Measurements from ENCODE around the gene SERINC3. TPM values are rescaled to one million over a fixed set of nuclear protein-coding genes. Genes with fewer than 3 reads are reported as not detected.

The SERINC3 gene
- total RNA-seq, 1 donor from 2014 or later, result 82.8 TPM

- no peak for DNase-seq (ENCODE audit: low spot score)
Observed at GRCh38 chr20:44467289-44467883, 54.5 kb downstream of the SERINC3 start.

GRCh38 chr20:44465001-44465560 is 56.8 kb downstream of the SERINC3 start:
- no peak overlapping the region for H3K27ac Mint-ChIP-seq (ENCODE audit: unreplicated experiment)
- H3K9me3 Mint-ChIP-seq (ENCODE audit: unreplicated experiment), result no peaks in the 10 kb centered on the region
- no peaks in the 10 kb centered on the region for H3K36me3 Mint-ChIP-seq (ENCODE audit: low read depth, unreplicated experiment)

More at GRCh38 chr20:44467289-44467883, 54.5 kb downstream of the SERINC3 start:
- Mint-ChIP-seq H3K27ac (ENCODE audit: unreplicated experiment) (no peak overlapping the region), H3K4me3 (ENCODE audit: unreplicated experiment) (no peak overlapping the region), H3K36me3 (ENCODE audit: low read depth, unreplicated experiment) (no peaks in the 10 kb centered on the region), H3K27me3 (ENCODE audit: unreplicated experiment) (no peaks in the 10 kb centered on the region), H3K4me1 (ENCODE audit: unreplicated experiment) (no peaks in the 10 kb centered on the region), H3K9me3 (ENCODE audit: unreplicated experiment) (no peaks in the 10 kb centered on the region)
- TF ChIP-seq CTCF (IDR thresholded peaks at IDR 0.05; ENCODE audit: unreplicated experiment), result no peak

GRCh38 chr20:44464514-44464913 is 57.4 kb downstream of the SERINC3 start:
- Mint-ChIP-seq H3K9me3 (ENCODE audit: unreplicated experiment) (no peaks in the 10 kb centered on the region), H3K27ac (ENCODE audit: unreplicated experiment) (no peak overlapping the region), H3K4me1 (ENCODE audit: unreplicated experiment) (no peaks in the 10 kb centered on the region), H3K36me3 (ENCODE audit: low read depth, unreplicated experiment) (no peaks in the 10 kb centered on the region), H3K27me3 (ENCODE audit: unreplicated experiment) (no peaks in the 10 kb centered on the region), H3K4me3 (ENCODE audit: unreplicated experiment) (no peak overlapping the region)
- DNase-seq (ENCODE audit: low spot score), result no peak
- no peak for TF ChIP-seq CTCF (IDR thresholded peaks at IDR 0.05; ENCODE audit: unreplicated experiment)

More at GRCh38 chr20:44465001-44465560, 56.8 kb downstream of the SERINC3 start:
- no peak overlapping the region for H3K4me3 Mint-ChIP-seq (ENCODE audit: unreplicated experiment)
- H3K4me1 Mint-ChIP-seq (ENCODE audit: unreplicated experiment), result no peaks in the 10 kb centered on the region
- no peak for TF ChIP-seq CTCF (IDR thresholded peaks at IDR 0.05; ENCODE audit: unreplicated experiment)
- DNase-seq (ENCODE audit: low spot score), result no peak
- H3K27me3 Mint-ChIP-seq (ENCODE audit: unreplicated experiment), result no peaks in the 10 kb centered on the region

GRCh38 chr20:44463466-44463865 is 58.4 kb downstream of the SERINC3 start:
- Mint-ChIP-seq H3K4me1 (ENCODE audit: unreplicated experiment) (no peaks in the 10 kb centered on the region), H3K27ac (ENCODE audit: unreplicated experiment) (no peak overlapping the region), H3K4me3 (ENCODE audit: unreplicated experiment) (no peak overlapping the region), H3K36me3 (ENCODE audit: low read depth, unreplicated experiment) (no peaks in the 10 kb centered on the region), H3K9me3 (ENCODE audit: unreplicated experiment) (no peaks in the 10 kb centered on the region), H3K27me3 (ENCODE audit: unreplicated experiment) (no peaks in the 10 kb centered on the region)
- no peak for TF ChIP-seq CTCF (IDR thresholded peaks at IDR 0.05; ENCODE audit: unreplicated experiment)
- DNase-seq (ENCODE audit: low spot score), result no peak

GRCh38 chr20:44461803-44462174 is 60.1 kb downstream of the SERINC3 start:
- no peak overlapping the region for H3K27ac Mint-ChIP-seq (ENCODE audit: unreplicated experiment)
- no peaks in the 10 kb centered on the region for H3K36me3 Mint-ChIP-seq (ENCODE audit: low read depth, unreplicated experiment)
- H3K4me1 Mint-ChIP-seq (ENCODE audit: unreplicated experiment), result no peaks in the 10 kb centered on the region
- no peak for DNase-seq (ENCODE audit: low spot score)
- H3K4me3 Mint-ChIP-seq (ENCODE audit: unreplicated experiment), result no peak overlapping the region
- H3K9me3 Mint-ChIP-seq (ENCODE audit: unreplicated experiment), result no peaks in the 10 kb centered on the region
- TF ChIP-seq CTCF (IDR thresholded peaks at IDR 0.05; ENCODE audit: unreplicated experiment), result no peak
- no peaks in the 10 kb centered on the region for H3K27me3 Mint-ChIP-seq (ENCODE audit: unreplicated experiment)

All from endothelial cell (in vitro differentiated cells).